ENCODE results near the gene ABO.
"Not testable (repeated sequence)": the region's sequence is repeated elsewhere in the genome, so short reads cannot be mapped to it uniquely, and the experiment has no call there.

Gene ABO

GRCh38 chr9:133290751-133291302, 15.8 kb upstream of the ABO start:
- DNase-seq (ENCODE audit: low spot score), result no peak

- DNase-seq (ENCODE audit: low spot score), result no peak
These were observed 11.5 kb upstream of the ABO start for GRCh38 chr9:133286523-133286922.

GRCh38 chr9:133285252-133285775, 10.3 kb upstream of the ABO start:
- DNase-seq (ENCODE audit: low spot score), result no peak

- no peak for DNase-seq (ENCODE audit: low spot score)
These were observed 9.4 kb upstream of the ABO start for GRCh38 chr9:133284362-133284761.

GRCh38 chr9:133283255-133284032, 8.4 kb upstream of the ABO start:
- not testable (repeated sequence) for DNase-seq (ENCODE audit: low spot score)

GRCh38 chr9:133282464-133283238, 7.7 kb upstream of the ABO start:
- DNase-seq (ENCODE audit: low spot score), result no peak

GRCh38 chr9:133280392-133280791, 5.4 kb upstream of the ABO start:
- no peak for DNase-seq (ENCODE audit: low spot score)

- no peak for DNase-seq (ENCODE audit: low spot score)
These were observed 3.4 kb upstream of the ABO start for GRCh38 chr9:133278161-133279114.

GRCh38 chr9:133277467-133277866, 2.5 kb upstream of the ABO start:
- no peak for DNase-seq (ENCODE audit: low spot score)

- no peak for DNase-seq (ENCODE audit: low spot score)
These were observed 1.9 kb upstream of the ABO start for GRCh38 chr9:133276923-133277322.

GRCh38 chr9:133276001-133276884, 1.2 kb upstream of the ABO start:
- DNase-seq (ENCODE audit: low spot score), result no peak

- no peak for DNase-seq (ENCODE audit: low spot score)
These were observed 531 bp downstream of the ABO start for GRCh38 chr9:133274236-133275104.

- no peak for DNase-seq (ENCODE audit: low spot score)
These were observed 1.2 kb downstream of the ABO start for GRCh38 chr9:133273819-133274218.

GRCh38 chr9:133273098-133273497, 1.9 kb downstream of the ABO start:
- no peak for DNase-seq (ENCODE audit: low spot score)

- DNase-seq (ENCODE audit: low spot score), result no peak
These were observed 5.3 kb downstream of the ABO start for GRCh38 chr9:133269537-133270362.

- not testable (repeated sequence) for DNase-seq (ENCODE audit: low spot score)
These were observed 5.9 kb downstream of the ABO start for GRCh38 chr9:133269136-133269535.

- DNase-seq (ENCODE audit: low spot score), result no peak
These were observed 6.5 kb downstream of the ABO start for GRCh38 chr9:133268335-133269056.

- no peak for DNase-seq (ENCODE audit: low spot score)
These were observed 10.7 kb downstream of the ABO start for GRCh38 chr9:133264235-133264764.
